Measurements from ENCODE around the gene REG4.
"Not testable (repeated sequence)": the region's sequence is repeated elsewhere in the genome, so short reads cannot be mapped to it uniquely, and the experiment has no call there.

- TF ChIP-seq, protein P1, sequence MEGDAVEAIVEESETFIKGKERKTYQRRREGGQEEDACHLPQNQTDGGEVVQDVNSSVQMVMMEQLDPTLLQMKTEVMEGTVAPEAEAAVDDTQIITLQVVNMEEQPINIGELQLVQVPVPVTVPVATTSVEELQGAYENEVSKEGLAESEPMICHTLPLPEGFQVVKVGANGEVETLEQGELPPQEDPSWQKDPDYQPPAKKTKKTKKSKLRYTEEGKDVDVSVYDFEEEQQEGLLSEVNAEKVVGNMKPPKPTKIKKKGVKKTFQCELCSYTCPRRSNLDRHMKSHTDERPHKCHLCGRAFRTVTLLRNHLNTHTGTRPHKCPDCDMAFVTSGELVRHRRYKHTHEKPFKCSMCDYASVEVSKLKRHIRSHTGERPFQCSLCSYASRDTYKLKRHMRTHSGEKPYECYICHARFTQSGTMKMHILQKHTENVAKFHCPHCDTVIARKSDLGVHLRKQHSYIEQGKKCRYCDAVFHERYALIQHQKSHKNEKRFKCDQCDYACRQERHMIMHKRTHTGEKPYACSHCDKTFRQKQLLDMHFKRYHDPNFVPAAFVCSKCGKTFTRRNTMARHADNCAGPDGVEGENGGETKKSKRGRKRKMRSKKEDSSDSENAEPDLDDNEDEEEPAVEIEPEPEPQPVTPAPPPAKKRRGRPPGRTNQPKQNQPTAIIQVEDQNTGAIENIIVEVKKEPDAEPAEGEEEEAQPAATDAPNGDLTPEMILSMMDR (IDR thresholded peaks at IDR 0.05; ENCODE audit: low read depth, low read length) = peak; percentile 52
- TF ChIP-seq EZH2phosphoT487 (IDR thresholded peaks at IDR 0.05; ENCODE audit: low read depth) = not testable (repeated sequence)
These were observed 32.9 kb upstream of the REG4 start for GRCh38 chr1:119844206-119844605.

Data from OCI-LY3 (cell line).